GM18870 (cell line): ENCODE results near the gene DDAH2.

Experiments
- ATAC-seq: cut with Tn5 transposase; IDR thresholded peaks from one replicate; pipeline ENCODE4 v1.9.1; 2021; ENCODE audit warnings: moderate library complexity; ENCODE audit not compliant: unreplicated experiment

The DDAH2 gene

GRCh38 chr6:31728767-31729514 is at the start of gene DDAH2:
TSS of gene DDAH2 (minus strand) at chr6:31729299. CDS start at chr6:31729161, 138 bp downstream.
- ATAC-seq: no peak

DNA sequence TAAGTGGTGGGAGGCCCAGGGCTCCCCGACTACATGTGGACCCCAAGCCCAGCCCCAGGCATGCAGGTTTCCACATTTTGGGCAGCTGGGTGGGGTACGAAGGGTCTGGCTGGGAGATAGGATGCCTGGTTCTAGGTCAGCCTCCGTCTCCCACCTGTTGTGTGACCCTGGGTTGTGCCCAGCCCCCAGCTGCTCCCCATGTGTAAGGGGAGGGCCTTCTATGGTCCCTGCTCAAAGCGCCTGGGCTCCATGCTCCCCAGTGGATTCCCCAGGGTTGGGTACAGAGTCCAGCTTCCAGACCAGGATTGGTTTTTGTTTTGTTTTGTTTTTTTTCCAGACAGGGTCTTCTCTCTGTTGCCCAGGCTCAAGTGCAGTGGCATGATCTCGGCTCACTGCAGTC is 49.1 kb upstream of the DDAH2 start:
- no peak for ATAC-seq

GRCh38 chr6:31777667-31778050 is 48.6 kb upstream of the DDAH2 start:
- ATAC-seq: no peak

- ATAC-seq: no peak
Observed at GRCh38 chr6:31776989-31777666, 48.0 kb upstream of the DDAH2 start, which contains the start of gene VWA7. TSS of gene VWA7 (minus strand) at chr6:31777328. CDS start at chr6:31776779, 549 bp downstream.

DNA sequence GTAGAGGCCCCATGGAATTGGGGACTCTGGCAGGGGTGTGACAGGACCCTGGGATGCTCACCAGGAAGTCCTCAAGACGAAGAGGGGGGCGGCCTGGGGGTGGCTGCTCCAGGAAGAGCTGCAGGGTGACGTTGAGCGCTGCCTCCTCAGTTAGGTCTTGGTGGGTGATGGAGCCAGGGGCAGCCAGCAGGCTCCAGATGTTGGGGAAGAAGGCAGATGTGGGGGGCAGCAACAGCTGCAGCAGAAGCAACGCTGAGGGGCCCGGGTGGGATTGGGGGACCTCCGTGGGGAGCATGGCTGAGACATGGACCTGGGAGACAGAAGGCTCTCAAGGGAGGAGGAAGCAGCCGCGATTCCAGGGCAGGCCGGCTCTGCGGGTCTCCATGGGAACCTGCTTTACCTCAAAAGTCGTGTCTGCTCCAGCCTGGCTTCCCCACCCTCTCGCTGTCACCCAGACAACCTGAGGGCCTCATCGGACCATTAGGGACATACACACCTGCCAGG is 47.4 kb upstream of the DDAH2 start:
- ATAC-seq: no peak

GRCh38 chr6:31775633-31776484 is 46.8 kb upstream of the DDAH2 start:
- ATAC-seq: no peak

DNA sequence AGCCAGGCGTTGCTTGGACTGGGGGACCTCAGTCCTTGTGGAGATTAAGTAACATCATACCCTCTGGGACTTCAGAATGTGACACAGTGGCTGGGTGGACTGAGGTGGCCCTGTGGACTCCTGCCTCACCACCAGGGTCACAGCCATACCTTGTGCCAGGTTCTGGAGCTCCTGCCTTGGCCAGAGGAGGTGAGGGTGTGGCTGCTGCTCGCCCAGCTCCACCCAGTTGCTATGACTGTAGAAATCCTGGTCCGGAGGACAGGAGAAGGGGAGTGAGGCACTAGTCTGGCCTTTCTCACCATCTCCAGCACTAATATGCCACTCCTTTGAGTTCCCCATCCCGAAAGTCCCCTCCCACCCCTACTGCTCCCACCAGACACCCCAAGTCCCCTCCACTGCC is 46.1 kb upstream of the DDAH2 start:
- no peak for ATAC-seq

GRCh38 chr6:31771992-31772358 is 42.9 kb upstream of the DDAH2 start:
- no peak for ATAC-seq

DNA sequence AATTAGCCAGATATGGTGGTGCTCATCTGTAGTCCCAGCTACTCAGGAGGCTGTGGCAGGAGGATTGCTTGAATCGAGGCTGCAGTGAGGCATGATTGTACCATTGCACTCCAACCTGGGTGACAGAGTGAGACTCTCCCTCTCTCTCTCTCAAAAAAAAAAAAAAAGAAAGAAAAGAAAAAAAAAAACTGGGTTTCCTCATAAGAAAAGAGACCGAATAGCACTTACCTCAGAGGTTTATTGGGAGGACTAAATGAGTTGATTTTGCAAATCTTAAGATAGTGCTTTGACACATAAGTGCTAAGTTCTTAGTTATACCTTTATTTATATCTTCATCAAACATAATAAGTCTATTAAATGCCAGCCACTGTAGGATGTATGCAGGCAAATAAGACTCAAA is 41.8 kb upstream of the DDAH2 start:
- no peak for ATAC-seq

GRCh38 chr6:31769684-31770371 is 40.7 kb upstream of the DDAH2 start:
- ATAC-seq: no peak

DNA sequence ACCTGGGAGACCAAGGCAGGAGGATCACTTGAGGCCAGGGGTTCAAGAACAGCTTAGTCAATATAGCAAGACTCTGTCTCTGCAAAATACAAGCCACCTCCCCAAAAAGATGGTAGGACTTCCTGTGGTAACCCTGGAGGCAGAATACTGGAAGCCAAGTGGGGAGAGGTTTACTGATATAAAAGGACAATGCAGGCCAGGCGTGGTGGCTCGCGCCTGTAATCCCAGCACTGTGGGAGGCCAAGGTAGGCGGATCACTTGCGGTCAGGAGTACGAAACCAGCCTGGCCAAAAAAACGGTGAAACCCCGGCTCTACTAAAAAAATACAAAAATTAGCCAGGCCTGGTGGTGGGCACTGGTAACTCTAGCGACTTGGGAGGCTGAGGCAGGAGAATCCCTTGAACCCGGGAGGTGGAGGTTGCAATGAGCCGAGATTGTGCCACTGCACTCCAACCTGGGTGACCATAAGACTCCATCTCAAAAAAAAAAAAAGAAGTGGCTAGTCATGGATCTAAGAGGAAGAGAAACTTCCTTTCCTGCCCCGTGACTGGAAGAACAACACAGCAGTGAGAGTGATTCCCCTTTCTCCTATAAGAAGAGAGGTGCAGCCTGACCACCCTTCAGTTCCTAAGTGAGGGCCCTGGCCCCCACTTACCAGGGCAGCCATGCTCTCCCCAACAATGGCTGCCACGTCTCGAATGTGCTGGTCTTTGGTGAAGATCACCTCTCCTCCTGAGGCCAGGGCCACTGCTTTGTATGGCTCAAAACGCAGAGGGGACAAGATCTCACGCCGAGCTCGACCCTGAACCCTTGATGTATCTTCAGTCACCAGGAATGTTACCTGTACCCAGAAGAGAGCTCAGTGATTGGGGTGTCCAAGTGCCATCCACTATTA is 39.5 kb upstream of the DDAH2 start:
- no peak for ATAC-seq

GRCh38 chr6:31767096-31767645 is 38.1 kb upstream of the DDAH2 start:
- ATAC-seq: no peak

DNA sequence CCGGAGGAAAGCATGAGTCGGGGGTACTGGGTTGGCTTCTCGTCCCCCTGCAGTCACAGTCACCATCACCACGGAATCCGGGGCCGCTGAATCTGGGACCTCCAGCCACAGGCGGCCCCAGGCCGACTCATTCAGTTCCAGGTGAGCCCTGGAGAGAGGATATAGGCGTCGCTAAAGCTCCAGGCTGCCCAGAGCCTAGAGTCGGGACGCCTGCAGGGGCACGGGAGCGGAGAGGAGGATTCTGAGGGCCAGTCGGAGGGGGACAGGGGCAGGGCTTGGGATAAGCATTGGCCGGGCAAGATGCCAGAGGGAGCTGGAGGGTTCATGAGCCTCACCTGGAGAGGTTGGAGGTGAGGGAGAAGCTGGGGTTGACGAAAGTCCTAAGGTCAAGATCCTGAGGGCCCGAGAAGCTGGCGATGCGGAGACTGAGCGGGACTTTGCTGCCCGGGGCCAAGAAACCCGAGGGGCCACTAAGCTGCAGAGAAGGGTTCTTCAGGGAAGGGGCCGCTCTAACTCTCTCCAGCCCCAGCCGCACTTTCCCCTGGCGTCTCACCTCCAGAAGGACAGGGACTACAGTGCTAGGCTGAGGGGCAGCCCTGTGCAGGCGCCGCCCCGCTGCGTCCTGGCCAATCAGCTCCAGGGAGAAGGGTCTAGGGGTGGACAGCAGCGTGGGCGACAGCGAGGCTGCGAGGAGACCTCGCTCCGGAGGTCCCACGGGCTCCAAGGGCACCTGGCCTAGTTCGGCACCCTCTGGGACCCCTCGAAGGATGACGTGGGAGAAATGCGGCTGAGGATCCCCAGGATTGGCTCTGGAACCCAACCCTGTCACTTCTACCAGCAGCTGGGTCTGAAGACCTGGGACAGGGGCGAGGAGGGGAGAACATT is 37.1 kb upstream of the DDAH2 start:
- no peak for ATAC-seq

DNA sequence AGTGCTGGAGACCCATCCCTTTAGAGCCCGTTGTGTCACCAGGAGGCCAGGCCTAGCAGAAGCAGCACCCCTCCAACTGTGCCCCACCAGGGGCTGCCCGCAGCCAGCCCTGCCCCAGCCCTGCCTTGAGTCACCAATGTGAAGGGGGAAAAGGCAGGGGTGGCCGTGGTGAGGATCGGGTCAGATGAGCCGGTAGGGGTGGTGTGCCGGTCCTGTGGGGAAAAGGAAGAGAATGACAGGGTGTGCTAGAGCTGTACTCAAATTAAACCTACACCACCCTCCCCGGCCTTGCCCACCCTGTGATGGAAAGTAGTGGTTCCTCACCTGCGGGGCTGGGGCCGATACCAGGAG is 36.4 kb upstream of the DDAH2 start:
- ATAC-seq: no peak

DNA sequence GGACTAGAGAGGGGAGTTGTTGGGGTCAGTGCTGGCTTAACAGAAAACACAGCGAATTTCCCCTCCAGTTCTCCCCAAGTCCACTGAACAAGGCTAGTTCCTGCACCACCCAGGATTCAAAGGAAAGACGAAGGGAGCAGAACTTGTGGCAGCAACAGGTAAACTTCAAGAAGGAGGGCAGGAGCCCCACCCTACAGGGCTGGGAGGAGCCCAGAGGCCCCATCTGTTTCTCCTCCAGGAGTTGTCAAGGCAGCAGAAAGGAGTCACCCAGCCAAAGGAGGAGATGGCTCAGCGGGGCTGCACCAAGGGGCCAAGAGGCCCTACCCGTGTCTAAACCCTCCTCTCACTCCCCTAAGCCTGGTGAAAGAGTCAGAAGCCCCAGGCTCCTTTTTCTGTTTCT is 35.1 kb upstream of the DDAH2 start:
- no peak for ATAC-seq

DNA sequence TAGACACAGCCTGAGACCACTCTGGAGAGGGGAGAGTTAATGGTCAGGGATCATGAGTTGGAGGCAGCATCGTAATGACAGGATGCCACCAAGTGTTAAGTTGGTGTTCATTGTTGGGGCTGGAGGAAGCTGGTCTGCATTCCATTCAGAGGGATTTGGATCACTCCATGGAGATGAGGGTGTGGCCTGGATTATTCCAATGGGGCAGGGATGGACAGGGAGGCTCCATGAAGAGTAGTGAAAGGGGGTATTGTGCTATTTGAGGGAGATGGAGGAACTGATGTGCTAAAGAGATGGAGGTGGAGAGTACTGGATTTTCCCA is 34.5 kb upstream of the DDAH2 start:
- no peak for ATAC-seq

DNA sequence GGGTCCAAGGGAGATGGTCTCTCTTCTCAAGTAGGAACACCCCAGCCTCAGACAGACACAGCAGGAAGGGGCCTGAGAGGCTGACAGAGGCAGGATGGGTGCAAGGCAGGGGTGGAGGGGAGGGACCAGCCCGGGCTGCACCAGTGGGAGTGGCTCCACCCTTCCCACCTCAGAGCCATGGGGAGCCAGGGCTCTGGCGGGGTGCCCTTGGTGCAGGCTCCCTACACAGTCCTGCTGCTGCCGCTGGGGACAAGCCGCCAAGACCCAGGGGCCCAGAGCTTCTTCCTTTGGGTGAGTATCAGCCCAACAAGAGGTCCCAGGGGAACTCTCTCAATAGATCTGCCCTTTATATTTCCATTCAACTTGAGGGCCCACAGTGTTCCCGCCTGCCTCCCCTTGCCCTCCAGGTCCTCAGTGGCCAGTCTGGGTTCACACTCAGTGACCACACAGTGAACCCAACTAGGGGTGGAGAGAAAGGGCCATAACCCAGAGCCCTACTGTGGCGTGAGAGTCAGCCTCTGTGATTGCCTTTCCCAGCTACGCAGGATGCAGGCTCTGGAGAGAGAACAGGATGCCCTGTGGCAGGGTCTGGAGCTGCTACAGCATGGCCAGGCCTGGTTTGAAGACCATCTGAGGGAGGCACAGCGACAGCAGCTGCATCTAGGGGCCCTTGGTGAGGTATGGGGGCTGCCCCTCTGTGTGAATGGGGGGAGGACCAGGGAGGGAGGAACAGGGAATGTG is 33.9 kb upstream of the DDAH2 start:
- no peak for ATAC-seq

DNA sequence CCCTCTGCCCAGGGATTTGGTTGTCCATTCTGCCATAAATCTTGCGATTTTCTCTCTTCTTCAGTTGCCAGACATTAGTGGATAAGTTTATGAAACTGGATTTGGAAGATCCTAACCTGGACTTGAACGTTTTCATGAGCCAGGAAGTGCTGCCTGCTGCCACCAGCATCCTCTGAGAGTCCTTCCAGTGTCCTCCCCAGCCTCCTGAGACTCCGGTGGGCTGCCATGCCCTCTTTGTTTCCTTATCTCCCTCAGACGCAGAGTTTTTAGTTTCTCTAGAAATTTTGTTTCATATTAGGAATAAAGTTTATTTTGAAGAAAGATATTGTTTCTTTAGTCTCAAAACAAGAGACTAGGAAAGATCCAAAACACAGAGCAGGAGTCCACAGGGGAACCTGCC is 33.3 kb upstream of the DDAH2 start, which contains the start of gene SAPCD1:
TSS of gene SAPCD1 (plus strand) at position 301 of the 400 bp plus-strand sequence. CDS start 399 bp downstream, outside the sequence.
- ATAC-seq: no peak
